Measurements from ENCODE around the gene TRIM67.

The TRIM67 gene

DNA sequence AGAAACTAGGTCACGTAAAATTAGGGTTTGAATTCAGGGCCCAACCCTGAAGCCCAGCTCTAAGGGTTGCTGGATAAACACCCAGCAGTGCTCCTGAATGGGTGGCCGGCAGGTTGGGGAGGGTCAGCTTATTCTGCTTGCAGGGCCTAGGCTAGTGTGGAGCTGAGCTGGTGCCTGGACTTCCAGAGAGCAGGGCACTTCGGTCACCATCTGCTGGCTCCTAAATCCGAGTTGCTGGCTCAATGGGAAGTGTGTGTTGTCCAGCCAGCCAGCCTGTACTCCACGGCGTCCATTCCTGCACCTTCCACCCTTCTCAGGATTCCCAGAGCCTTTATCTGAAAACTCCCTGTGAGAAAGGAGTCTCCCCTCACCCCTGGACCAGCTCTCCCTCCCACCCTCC is 23.0 kb downstream of the TRIM67 start:
- Histone ChIP-seq H3K4me2 (ENCODE audit: low read depth, low read length) (no peak overlapping the region), H4K20me1 (ENCODE audit: insufficient read depth, low read length) (no peaks in the 10 kb centered on the region), H3K36me3 (replicated peaks; ENCODE audit: insufficient read depth, low read length) (no peaks in the 10 kb centered on the region), H3F3A (ENCODE audit: insufficient read depth, low read length) (no peaks in the 10 kb centered on the region), H3K9me2 (replicated peaks; ENCODE audit: insufficient read depth, low read length) (no peaks in the 10 kb centered on the region), H3K27me3 (replicated peaks; ENCODE audit: insufficient read depth, low read length) (no peaks in the 10 kb centered on the region), H3K9ac (ENCODE audit: low read length) (no peak overlapping the region), H3K9me3 (replicated peaks; ENCODE audit: insufficient read depth, low read length) (no peaks in the 10 kb centered on the region), H3K79me2 (ENCODE audit: low read length) (no peaks in the 10 kb centered on the region), H3K27ac (ENCODE audit: low read length) (no peak overlapping the region), H3K4me3 (ENCODE audit: low read length) (no peak overlapping the region), H2AFZ (ENCODE audit: low read length) (no peak overlapping the region), H3K4me1 (ENCODE audit: low read length) (no peaks in the 10 kb centered on the region)
- TF ChIP-seq EZH2 (optimal IDR thresholded peaks at IDR 0.05; ENCODE audit: low read depth, low read length): no peak
- DNase-seq: no peak

DNA sequence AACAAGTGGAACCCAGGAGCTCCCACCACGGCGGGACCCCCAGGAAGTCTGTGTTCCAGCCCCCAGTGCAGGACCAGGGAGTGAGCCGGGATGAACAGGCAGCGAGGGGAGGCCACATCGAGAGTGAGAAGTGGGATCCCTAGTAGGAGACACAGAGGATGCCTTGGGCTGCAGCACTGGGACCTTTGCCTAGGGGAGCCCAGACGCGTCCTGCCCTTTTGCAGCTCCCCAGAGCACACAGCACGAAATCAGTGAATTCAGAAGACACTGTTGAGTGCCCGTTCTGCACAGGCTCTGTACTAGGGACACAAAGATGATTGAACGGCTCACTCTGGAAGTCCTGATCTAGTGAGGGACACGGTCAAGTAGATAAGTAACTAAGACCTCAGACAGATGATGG is 23.5 kb downstream of the TRIM67 start:
- Histone ChIP-seq H4K20me1 (ENCODE audit: insufficient read depth, low read length) (no peaks in the 10 kb centered on the region), H3K36me3 (replicated peaks; ENCODE audit: insufficient read depth, low read length) (no peaks in the 10 kb centered on the region), H3K4me1 (ENCODE audit: low read length) (no peaks in the 10 kb centered on the region), H3K4me3 (ENCODE audit: low read length) (no peak overlapping the region), H2AFZ (ENCODE audit: low read length) (no peak overlapping the region), H3K4me2 (ENCODE audit: low read depth, low read length) (no peak overlapping the region), H3K79me2 (ENCODE audit: low read length) (no peaks in the 10 kb centered on the region), H3K9ac (ENCODE audit: low read length) (no peak overlapping the region), H3K9me2 (replicated peaks; ENCODE audit: insufficient read depth, low read length) (no peaks in the 10 kb centered on the region), H3K9me3 (replicated peaks; ENCODE audit: insufficient read depth, low read length) (no peaks in the 10 kb centered on the region), H3K27me3 (replicated peaks; ENCODE audit: insufficient read depth, low read length) (no peaks in the 10 kb centered on the region), H3F3A (ENCODE audit: insufficient read depth, low read length) (no peaks in the 10 kb centered on the region), H3K27ac (ENCODE audit: low read length) (no peak overlapping the region)
- TF ChIP-seq, protein P1, sequence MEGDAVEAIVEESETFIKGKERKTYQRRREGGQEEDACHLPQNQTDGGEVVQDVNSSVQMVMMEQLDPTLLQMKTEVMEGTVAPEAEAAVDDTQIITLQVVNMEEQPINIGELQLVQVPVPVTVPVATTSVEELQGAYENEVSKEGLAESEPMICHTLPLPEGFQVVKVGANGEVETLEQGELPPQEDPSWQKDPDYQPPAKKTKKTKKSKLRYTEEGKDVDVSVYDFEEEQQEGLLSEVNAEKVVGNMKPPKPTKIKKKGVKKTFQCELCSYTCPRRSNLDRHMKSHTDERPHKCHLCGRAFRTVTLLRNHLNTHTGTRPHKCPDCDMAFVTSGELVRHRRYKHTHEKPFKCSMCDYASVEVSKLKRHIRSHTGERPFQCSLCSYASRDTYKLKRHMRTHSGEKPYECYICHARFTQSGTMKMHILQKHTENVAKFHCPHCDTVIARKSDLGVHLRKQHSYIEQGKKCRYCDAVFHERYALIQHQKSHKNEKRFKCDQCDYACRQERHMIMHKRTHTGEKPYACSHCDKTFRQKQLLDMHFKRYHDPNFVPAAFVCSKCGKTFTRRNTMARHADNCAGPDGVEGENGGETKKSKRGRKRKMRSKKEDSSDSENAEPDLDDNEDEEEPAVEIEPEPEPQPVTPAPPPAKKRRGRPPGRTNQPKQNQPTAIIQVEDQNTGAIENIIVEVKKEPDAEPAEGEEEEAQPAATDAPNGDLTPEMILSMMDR (IDR thresholded peaks at IDR 0.05; ENCODE audit: low read length): no peak
- no peak for TF ChIP-seq EZH2 (optimal IDR thresholded peaks at IDR 0.05; ENCODE audit: low read depth, low read length)
- no peak for TF ChIP-seq EZH2phosphoT487 (IDR thresholded peaks at IDR 0.05; ENCODE audit: low read length)
- no peak for DNase-seq

DNA sequence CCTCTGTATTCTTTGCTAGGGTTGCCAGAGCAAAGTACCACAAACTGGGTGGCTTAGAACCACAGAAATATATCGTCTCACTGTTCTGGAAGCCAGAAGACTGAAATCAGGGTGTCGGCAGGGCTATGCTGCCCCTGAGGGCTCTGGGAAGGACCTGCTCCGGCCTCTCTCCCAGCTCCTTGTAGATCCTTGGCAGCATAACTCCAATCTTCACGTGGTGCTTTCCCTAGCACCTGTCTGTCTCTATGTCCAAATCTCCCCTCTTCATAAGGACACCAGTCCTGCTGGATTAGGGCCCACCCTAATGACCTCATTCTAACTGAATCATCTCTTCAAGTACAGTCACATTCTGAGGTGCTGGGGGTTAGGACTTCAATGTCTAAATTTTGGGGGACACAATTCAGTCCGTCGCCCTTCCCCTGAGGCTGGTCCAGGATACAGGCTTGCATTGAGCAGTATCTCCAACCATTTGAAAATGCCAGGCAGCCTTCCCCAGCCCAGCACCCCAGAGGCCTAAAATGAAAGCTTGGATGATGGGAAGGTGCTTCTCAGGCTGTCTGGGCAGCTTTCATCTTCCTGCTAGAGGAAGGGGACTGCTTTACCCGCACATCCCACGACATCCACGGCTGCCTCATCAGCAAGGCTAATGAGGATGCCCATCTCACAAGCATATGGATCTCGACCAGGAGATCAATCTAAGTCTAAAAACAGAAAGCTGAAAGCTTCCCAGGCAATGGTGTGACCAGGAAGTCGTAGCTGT is 24.7 kb downstream of the TRIM67 start:
- H3K4me1 ChIP-seq (ENCODE audit: low read length): no peaks in the 10 kb centered on the region
- DNase-seq: no peak
- H3K4me3 ChIP-seq (ENCODE audit: low read length): no peak overlapping the region
- H3K9me2 ChIP-seq (replicated peaks; ENCODE audit: insufficient read depth, low read length): no peaks in the 10 kb centered on the region
- no peaks in the 10 kb centered on the region for H4K20me1 ChIP-seq (ENCODE audit: insufficient read depth, low read length)
- TF ChIP-seq EZH2 (optimal IDR thresholded peaks at IDR 0.05; ENCODE audit: low read depth, low read length) (no peak), EZH2phosphoT487 (IDR thresholded peaks at IDR 0.05; ENCODE audit: low read length) (no peak)
- TF ChIP-seq, protein P1 (IDR thresholded peaks at IDR 0.05; ENCODE audit: low read length): no peak
- no peak overlapping the region for H3K9ac ChIP-seq (ENCODE audit: low read length)
- no peak overlapping the region for H3K27ac ChIP-seq (ENCODE audit: low read length)
- H3K79me2 ChIP-seq (ENCODE audit: low read length): no peaks in the 10 kb centered on the region
- H3K36me3 ChIP-seq (replicated peaks; ENCODE audit: insufficient read depth, low read length): no peaks in the 10 kb centered on the region
- H3K27me3 ChIP-seq (replicated peaks; ENCODE audit: insufficient read depth, low read length): no peaks in the 10 kb centered on the region
- H2AFZ ChIP-seq (ENCODE audit: low read length): no peak overlapping the region
- no peaks in the 10 kb centered on the region for H3K9me3 ChIP-seq (replicated peaks; ENCODE audit: insufficient read depth, low read length)
- H3F3A ChIP-seq (ENCODE audit: insufficient read depth, low read length): no peaks in the 10 kb centered on the region
- H3K4me2 ChIP-seq (ENCODE audit: low read depth, low read length): no peak overlapping the region

DNA sequence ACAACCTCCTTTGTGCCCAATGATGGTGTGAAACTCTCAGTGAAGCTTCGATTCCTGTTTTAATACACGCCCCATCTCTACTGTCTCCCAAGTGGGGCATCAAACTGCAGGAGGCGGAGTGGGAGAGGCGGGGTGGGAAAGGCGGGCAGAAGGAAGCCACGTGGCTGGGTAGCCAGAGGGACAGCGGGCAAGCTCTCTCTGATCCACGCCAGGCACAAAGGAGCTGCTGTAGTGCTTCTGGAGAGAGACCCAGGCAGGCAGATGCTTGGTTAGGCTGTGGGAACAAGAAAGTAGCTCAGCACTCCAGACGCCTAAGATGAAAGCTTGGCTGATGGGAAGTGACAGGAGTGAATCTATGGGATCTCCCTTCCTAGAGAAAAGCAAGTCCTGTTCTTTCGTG is 25.7 kb downstream of the TRIM67 start:
- H3F3A ChIP-seq (ENCODE audit: insufficient read depth, low read length): no peaks in the 10 kb centered on the region
- no peaks in the 10 kb centered on the region for H3K4me1 ChIP-seq (ENCODE audit: low read length)
- H2AFZ ChIP-seq (ENCODE audit: low read length): no peak overlapping the region
- no peaks in the 10 kb centered on the region for H3K9me2 ChIP-seq (replicated peaks; ENCODE audit: insufficient read depth, low read length)
- H3K27ac ChIP-seq (ENCODE audit: low read length): no peak overlapping the region
- H3K36me3 ChIP-seq (replicated peaks; ENCODE audit: insufficient read depth, low read length): no peaks in the 10 kb centered on the region
- DNase-seq: no peak
- no peak overlapping the region for H3K4me3 ChIP-seq (ENCODE audit: low read length)
- H3K4me2 ChIP-seq (ENCODE audit: low read depth, low read length): no peak overlapping the region
- H3K27me3 ChIP-seq (replicated peaks; ENCODE audit: insufficient read depth, low read length): no peaks in the 10 kb centered on the region
- H3K9ac ChIP-seq (ENCODE audit: low read length): no peak overlapping the region
- no peaks in the 10 kb centered on the region for H3K79me2 ChIP-seq (ENCODE audit: low read length)
- no peaks in the 10 kb centered on the region for H3K9me3 ChIP-seq (replicated peaks; ENCODE audit: insufficient read depth, low read length)
- no peaks in the 10 kb centered on the region for H4K20me1 ChIP-seq (ENCODE audit: insufficient read depth, low read length)
- TF ChIP-seq EZH2 (optimal IDR thresholded peaks at IDR 0.05; ENCODE audit: low read depth, low read length): no peak
- TF ChIP-seq, protein P1 (IDR thresholded peaks at IDR 0.05; ENCODE audit: low read length): no peak
- no peak for TF ChIP-seq EZH2phosphoT487 (IDR thresholded peaks at IDR 0.05; ENCODE audit: low read length)
